H9 (cell line): Measurements from ENCODE around the gene TRIP6. TPM values are rescaled to one million over a fixed set of nuclear protein-coding genes. Genes with fewer than 3 reads are reported as not detected.

ENCODE experiments used
- DNase-seq: peaks from one replicate; pipeline ENCODE4 v3.0.0-alpha.2; 2017
- H2AFZ ChIP-seq: one replicate; pipeline ENCODE4 v1.6.1; 2013; ENCODE audit warnings: mild to moderate bottlenecking, low read length, control low read depth, moderate library complexity
- H2AK5ac ChIP-seq: 2 replicates; pipeline ENCODE4 v1.6.1; 2013; ENCODE audit warnings: low read length, control low read depth, mixed read lengths; ENCODE audit not compliant: insufficient read length
- H2BK120ac ChIP-seq: one replicate; pipeline ENCODE4 v1.6.1; 2013; ENCODE audit warnings: low read depth, mild to moderate bottlenecking, low read length, control low read depth, inconsistent platforms; ENCODE audit not compliant: poor library complexity, severe bottlenecking
- H2BK12ac ChIP-seq: 2 replicates; pipeline ENCODE4 v1.6.1; 2013; ENCODE audit warnings: low read length, control low read depth, mixed read lengths, low read depth; ENCODE audit not compliant: insufficient read length
- H2BK15ac ChIP-seq: 2 replicates; pipeline ENCODE4 v1.6.1; 2013; ENCODE audit warnings: low read depth, low read length, control low read depth
- H2BK20ac ChIP-seq: one replicate; pipeline ENCODE4 v1.6.1; 2013; ENCODE audit warnings: low read depth, mild to moderate bottlenecking, low read length, control low read depth, inconsistent platforms; ENCODE audit not compliant: poor library complexity, severe bottlenecking
- H2BK5ac ChIP-seq: 2 replicates; pipeline ENCODE4 v1.6.1; 2013; ENCODE audit warnings: low read length, control low read depth, mixed read lengths; ENCODE audit not compliant: insufficient read length
- H3K14ac ChIP-seq: 2 replicates; pipeline ENCODE4 v1.6.1; 2013; ENCODE audit warnings: low read length, control low read depth; ENCODE audit not compliant: insufficient read depth
- H3K18ac ChIP-seq: 2 replicates; pipeline ENCODE4 v1.6.1; 2013; ENCODE audit warnings: low read depth, mild to moderate bottlenecking, mixed read lengths, low read length, control low read depth; ENCODE audit not compliant: insufficient read length
- H3K23ac ChIP-seq: 2 replicates; pipeline ENCODE4 v1.6.1; 2013; ENCODE audit warnings: low read length, control low read depth, mixed read lengths, low read depth; ENCODE audit not compliant: insufficient read length
- H3K23me2 ChIP-seq: 2 replicates; pipeline ENCODE4 v1.6.1; 2013; ENCODE audit warnings: low read depth, mild to moderate bottlenecking, mixed read lengths, low read length, control low read depth; ENCODE audit not compliant: insufficient read length, poor library complexity, severe bottlenecking
- H3K27ac ChIP-seq: 2 replicates; pipeline ENCODE4 v1.5.1; 2013; ENCODE audit warnings: low read length, control low read depth, mixed read lengths, low read depth; ENCODE audit not compliant: insufficient read length
- H3K27me3 ChIP-seq: 2 replicates; pipeline ENCODE4 v1.6.1; 2013; ENCODE audit warnings: low read length, control low read depth, inconsistent platforms; ENCODE audit not compliant: insufficient read depth
- H3K4ac ChIP-seq: 2 replicates; pipeline ENCODE4 v1.6.1; 2013; ENCODE audit warnings: low read depth, mild to moderate bottlenecking, control low read depth, inconsistent platforms, low read length, moderate library complexity
- H3K4me1 ChIP-seq: 2 replicates; pipeline ENCODE4 v1.6.1; 2013; ENCODE audit warnings: low read length, control low read depth, inconsistent platforms; ENCODE audit not compliant: insufficient read depth
- H3K4me2 ChIP-seq: 2 replicates; pipeline ENCODE4 v1.6.1; 2013; ENCODE audit warnings: low read length, control low read depth, mixed read lengths; ENCODE audit not compliant: insufficient read length, insufficient read depth
- H3K56ac ChIP-seq: 2 replicates; pipeline ENCODE4 v1.6.1; 2013; ENCODE audit warnings: low read depth, mild to moderate bottlenecking, mixed read lengths, low read length, control low read depth; ENCODE audit not compliant: insufficient read length
- H3K79me1 ChIP-seq: 2 replicates; pipeline ENCODE4 v1.6.1; 2013; ENCODE audit warnings: low read depth, mild to moderate bottlenecking, moderate library complexity, low read length, control low read depth, inconsistent platforms; ENCODE audit not compliant: insufficient read depth, poor library complexity, severe bottlenecking
- H3K79me2 ChIP-seq: 2 replicates; pipeline ENCODE4 v1.6.1; 2013; ENCODE audit warnings: low read length, control low read depth, inconsistent platforms; ENCODE audit not compliant: insufficient read depth
- H3K9ac ChIP-seq: 2 replicates; pipeline ENCODE4 v1.6.1; 2013; ENCODE audit warnings: low read length, control low read depth, mixed read lengths; ENCODE audit not compliant: insufficient read length; ENCODE audit errors: extremely low read depth
- H3K9me3 ChIP-seq: one replicate; pipeline ENCODE4 v1.6.1; 2013; ENCODE audit warnings: low read depth, low read length, inconsistent platforms; ENCODE audit not compliant: control insufficient read depth
- H3T11ph ChIP-seq: one replicate; pipeline ENCODE4 v1.6.1; 2013; ENCODE audit warnings: mild to moderate bottlenecking, low read length, control low read depth, inconsistent platforms
- H4K20me1 ChIP-seq: one replicate; pipeline ENCODE4 v1.6.1; 2013; ENCODE audit not compliant: control insufficient read depth, insufficient read length, insufficient read depth
- H4K5ac ChIP-seq: 2 replicates; pipeline ENCODE4 v1.6.1; 2013; ENCODE audit warnings: low read depth, mild to moderate bottlenecking, mixed read lengths, low read length, control low read depth; ENCODE audit not compliant: insufficient read length
- H4K8ac ChIP-seq: replicated peaks from 2 replicates; pipeline ENCODE4 v1.6.1; 2013; ENCODE audit warnings: low read length, control low read depth, mixed read lengths, low read depth; ENCODE audit not compliant: insufficient read length
- H4K91ac ChIP-seq: 2 replicates; pipeline ENCODE4 v1.6.1; 2013; ENCODE audit warnings: low read depth, mild to moderate bottlenecking, moderate library complexity, mixed read lengths, low read length, control low read depth; ENCODE audit not compliant: insufficient read length
- H3K27ac Mint-ChIP-seq, 3 experiments: 2 replicates in 2 of 3; 3 replicates in 1 of 3; pipeline ENCODE4 v1.8.0; 2020 to 2021; ENCODE audit warnings: mixed read lengths in 3 of 3, mild to moderate bottlenecking in 1 of 3, moderate library complexity in 1 of 3
- H3K27me3 Mint-ChIP-seq: 2 replicates; pipeline ENCODE4 v1.8.0; 2021; ENCODE audit warnings: low read depth, mild to moderate bottlenecking, moderate library complexity, mixed read lengths
- H3K36me3 Mint-ChIP-seq, 3 experiments: 2 replicates in 2 of 3; 3 replicates in 1 of 3; pipeline ENCODE4 v1.8.0; 2020 to 2021; ENCODE audit warnings: low read depth in 3 of 3, mixed read lengths in 3 of 3; ENCODE audit not compliant: insufficient read depth in 1 of 3
- H3K4me1 Mint-ChIP-seq, 2 experiments: 2 replicates each; pipeline ENCODE4 v1.8.0; 2020; ENCODE audit warnings: mixed read lengths in 2 of 2
- H3K4me3 Mint-ChIP-seq, 2 experiments: 2 replicates in 1 of 2; 3 replicates in 1 of 2; pipeline ENCODE4 v1.8.0; 2020 to 2021; ENCODE audit warnings: mild to moderate bottlenecking in 2 of 2, mixed read lengths in 2 of 2, moderate library complexity in 1 of 2
- H3K9me3 Mint-ChIP-seq, 2 experiments: 2 replicates in 1 of 2; 3 replicates in 1 of 2; pipeline ENCODE4 v1.8.0; 2020; ENCODE audit warnings: mild to moderate bottlenecking in 2 of 2, mixed read lengths in 2 of 2, moderate library complexity in 1 of 2
- WGBS: extraction: QIAGEN DNeasy Blood & Tissue Kit; methylation state at CpG from one replicate; pipeline ENCODE4 v1.1.7; 2013; ENCODE audit warnings: missing lambda C conversion rate, low lambda C conversion rate, mixed read lengths; ENCODE audit not compliant: insufficient read length; ENCODE audit errors: extremely low coverage; 5-methylcytosine and 5-hydroxymethylcytosine counted together
- total RNA-seq: library from RNA; stranded (reverse); gene quantifications from 2 replicates; pipeline ENCODE4 v1.2.1, GENCODE V29; 2021
- TF ChIP-seq, protein P1 (sequence below): fragments of 200-600 bp; sonication (generic); conservative IDR thresholded peaks from 3 replicates; pipeline ENCODE4 v1.8.0; 2021; ENCODE audit warnings: antibody characterized with exemption, mild to moderate bottlenecking

Gene TRIP6
- total RNA-seq, 1 experiment from 2014 or later = 122 TPM

DNA sequence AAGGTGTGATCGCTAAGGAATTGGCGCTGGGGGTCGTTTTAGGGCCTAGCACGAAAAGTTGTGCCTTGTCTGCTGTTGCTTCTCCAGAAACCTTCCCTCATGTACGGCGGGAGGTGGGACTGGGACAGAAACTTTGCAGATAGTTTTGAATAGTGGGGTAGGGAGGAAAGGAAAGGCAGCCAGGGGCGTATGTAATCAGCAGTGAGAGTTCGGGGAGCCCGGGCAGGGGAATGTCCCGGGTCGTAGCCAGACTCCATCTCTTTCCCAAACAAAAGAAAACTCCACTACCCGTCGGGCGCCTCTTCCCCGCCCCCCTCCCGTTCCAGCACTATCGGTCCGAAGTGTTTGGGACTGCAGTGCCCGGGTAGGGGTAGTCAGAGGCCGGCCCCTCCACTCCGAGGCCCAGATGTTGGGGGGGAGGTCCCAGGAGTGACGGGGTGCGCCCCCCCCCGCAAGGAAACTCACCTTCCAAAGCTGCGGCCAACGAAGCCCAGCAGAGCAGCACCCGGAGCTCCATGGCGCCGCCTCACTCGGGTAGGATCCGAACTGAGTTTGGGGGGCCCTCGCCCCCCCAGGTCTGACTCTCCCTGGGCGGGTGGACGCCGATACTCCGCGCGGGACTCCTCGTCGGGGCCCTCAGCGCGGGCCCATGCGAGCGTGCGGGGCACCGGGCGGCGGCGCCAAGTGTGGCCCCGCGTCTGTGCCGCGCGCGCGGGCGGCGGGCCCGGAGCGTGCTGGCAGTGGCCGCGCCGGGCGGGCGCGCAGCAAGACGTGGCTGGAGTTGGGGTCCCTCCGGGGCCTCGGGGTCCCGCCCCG is 40.5 kb upstream of the TRIP6 start:
- TF ChIP-seq, protein P1, sequence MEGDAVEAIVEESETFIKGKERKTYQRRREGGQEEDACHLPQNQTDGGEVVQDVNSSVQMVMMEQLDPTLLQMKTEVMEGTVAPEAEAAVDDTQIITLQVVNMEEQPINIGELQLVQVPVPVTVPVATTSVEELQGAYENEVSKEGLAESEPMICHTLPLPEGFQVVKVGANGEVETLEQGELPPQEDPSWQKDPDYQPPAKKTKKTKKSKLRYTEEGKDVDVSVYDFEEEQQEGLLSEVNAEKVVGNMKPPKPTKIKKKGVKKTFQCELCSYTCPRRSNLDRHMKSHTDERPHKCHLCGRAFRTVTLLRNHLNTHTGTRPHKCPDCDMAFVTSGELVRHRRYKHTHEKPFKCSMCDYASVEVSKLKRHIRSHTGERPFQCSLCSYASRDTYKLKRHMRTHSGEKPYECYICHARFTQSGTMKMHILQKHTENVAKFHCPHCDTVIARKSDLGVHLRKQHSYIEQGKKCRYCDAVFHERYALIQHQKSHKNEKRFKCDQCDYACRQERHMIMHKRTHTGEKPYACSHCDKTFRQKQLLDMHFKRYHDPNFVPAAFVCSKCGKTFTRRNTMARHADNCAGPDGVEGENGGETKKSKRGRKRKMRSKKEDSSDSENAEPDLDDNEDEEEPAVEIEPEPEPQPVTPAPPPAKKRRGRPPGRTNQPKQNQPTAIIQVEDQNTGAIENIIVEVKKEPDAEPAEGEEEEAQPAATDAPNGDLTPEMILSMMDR = no peak
- H3K79me2 ChIP-seq = peaks cover 15% of the 10 kb centered on the region
- no peak overlapping the region for H2AK5ac ChIP-seq
- H3K4me2 ChIP-seq = peak overlapping the region; percentile 97
- no peak overlapping the region for H2BK20ac ChIP-seq
- no peak overlapping the region for H2AFZ ChIP-seq
- no peak overlapping the region for H3K18ac ChIP-seq
- peak overlapping the region; percentile 92 to 100 for H3K4me3 Mint-ChIP-seq
- H3K56ac ChIP-seq = no peak overlapping the region
- no peak overlapping the region for H3K4ac ChIP-seq
- no peak for DNase-seq
- no peak overlapping the region for H4K5ac ChIP-seq
- WGBS = no CpG with 5 or more reads among the region's 71 CpGs
- no peak overlapping the region for H3T11ph ChIP-seq
- peaks cover 7% of the 10 kb centered on the region; the same call in 1 of the 2 replicates for H3K4me1 ChIP-seq
- H4K8ac ChIP-seq = no peak overlapping the region
- peaks cover 16% of the 10 kb centered on the region for H3K23me2 ChIP-seq
- H3K9me3 ChIP-seq = no peaks in the 10 kb centered on the region
- H3K23ac ChIP-seq = no peak overlapping the region
- no peak overlapping the region for H2BK15ac ChIP-seq
- H3K27ac Mint-ChIP-seq = peak overlapping the region; percentile 81 to 98 (median 89)
- no peak overlapping the region for H2BK5ac ChIP-seq
- peak overlapping the region; percentile 50 for H3K14ac ChIP-seq
- H2BK12ac ChIP-seq = no peak overlapping the region
- peak overlapping the region; percentile 85 for H3K9ac ChIP-seq
- no peak overlapping the region for H2BK120ac ChIP-seq
- peaks cover 21% of the 10 kb centered on the region for H3K79me1 ChIP-seq
- no peak overlapping the region for H4K91ac ChIP-seq
- peaks cover 22 to 36% of the 10 kb centered on the region in 2 experiments for H3K4me1 Mint-ChIP-seq
- H4K20me1 ChIP-seq = no peaks in the 10 kb centered on the region
- H3K27me3 ChIP-seq = no peaks in the 10 kb centered on the region
- no peak overlapping the region for H3K27ac ChIP-seq
- H3K9me3 Mint-ChIP-seq = peaks cover 0 to 2% of the 10 kb centered on the region in 2 experiments; a peak in 2 of 5 replicates
- H3K36me3 Mint-ChIP-seq = peaks cover 25 to 44% (median 44%) of the 10 kb centered on the region in 3 experiments; a peak in 6 of 7 replicates
- H3K27me3 Mint-ChIP-seq = no peaks in the 10 kb centered on the region; the same call in none of the 2 replicates
